ENCODE measurements around the gene KIF11.

The KIF11 gene

GRCh38 chr10:92677708-92678107 is 84.8 kb downstream of the KIF11 start:
- no peak for DNase-seq (ENCODE audit: low read depth in 2 of 2)

GRCh38 chr10:92678206-92678605 is 85.3 kb downstream of the KIF11 start:
- DNase-seq (ENCODE audit: low read depth in 2 of 2) = no peak

- DNase-seq (ENCODE audit: low read depth in 2 of 2) = no peak
Measured at GRCh38 chr10:92681306-92681834, 88.4 kb downstream of the KIF11 start.

GRCh38 chr10:92688573-92688926 is 95.6 kb downstream of the KIF11 start:
- DNase-seq (ENCODE audit: low read depth in 2 of 2) = no peak

GRCh38 chr10:92688927-92689662 is 96.2 kb downstream of the KIF11 start:
- DNase-seq (ENCODE audit: low read depth in 2 of 2) = no peak

GRCh38 chr10:92689663-92690210 is 96.8 kb downstream of the KIF11 start, which contains the start of gene HHEX:
Gene HHEX (plus strand): TSS chr10:92689955. CDS start chr10:92689987, 32 bp downstream.
- DNase-seq (ENCODE audit: low read depth in 2 of 2) = peak in 1 of 2 donors; percentile 24

GRCh38 chr10:92690211-92690914 is 97.4 kb downstream of the KIF11 start:
- peak; percentile 33 to 44 for DNase-seq (ENCODE audit: low read depth in 2 of 2)

GRCh38 chr10:92690915-92691590 is 98.1 kb downstream of the KIF11 start:
- no peak for DNase-seq (ENCODE audit: low read depth in 2 of 2)

- no peak for DNase-seq (ENCODE audit: low read depth in 2 of 2)
Measured at GRCh38 chr10:92691591-92692079, 98.7 kb downstream of the KIF11 start.

- no peak for DNase-seq (ENCODE audit: low read depth in 2 of 2)
Measured at GRCh38 chr10:92692080-92692671, 99.2 kb downstream of the KIF11 start.

GRCh38 chr10:92692697-92693533 is 100.0 kb downstream of the KIF11 start:
- DNase-seq (ENCODE audit: low read depth in 2 of 2) = no peak

GRCh38 chr10:92693534-92693893 is 100.6 kb downstream of the KIF11 start:
- DNase-seq (ENCODE audit: low read depth in 2 of 2) = no peak

GRCh38 chr10:92695679-92696605 is 103.0 kb downstream of the KIF11 start:
- DNase-seq (ENCODE audit: low read depth in 2 of 2) = no peak

- DNase-seq (ENCODE audit: low read depth in 2 of 2) = no peak
Measured at GRCh38 chr10:92696606-92697383, 103.9 kb downstream of the KIF11 start.

GRCh38 chr10:92697663-92698511 is 105.0 kb downstream of the KIF11 start:
- DNase-seq (ENCODE audit: low read depth in 2 of 2) = no peak

GRCh38 chr10:92699193-92699517 is 106.2 kb downstream of the KIF11 start:
- DNase-seq (ENCODE audit: low read depth in 2 of 2) = no peak

GRCh38 chr10:92699518-92700381 is 106.8 kb downstream of the KIF11 start:
- DNase-seq (ENCODE audit: low read depth in 2 of 2) = no peak

All from stimulated activated CD4-positive, alpha-beta T cell treated with anti-CD3 and anti-CD28 coated beads, Interleukin-1b, Interleukin-23, amount 100 ng/mL, for 4 hours (primary cell).